ENCODE measurements around the gene CDK2AP2. TPM values are rescaled to one million over a fixed set of nuclear protein-coding genes. Genes with fewer than 3 reads are reported as not detected.
"Not testable (repeated sequence)": the region's sequence is repeated elsewhere in the genome, so short reads cannot be mapped to it uniquely, and the experiment has no call there.

Gene CDK2AP2, protein sequence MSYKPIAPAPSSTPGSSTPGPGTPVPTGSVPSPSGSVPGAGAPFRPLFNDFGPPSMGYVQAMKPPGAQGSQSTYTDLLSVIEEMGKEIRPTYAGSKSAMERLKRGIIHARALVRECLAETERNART
- total RNA-seq = 16.6 to 17.6 TPM (median 17.4 TPM) in 3 replicates

DNA sequence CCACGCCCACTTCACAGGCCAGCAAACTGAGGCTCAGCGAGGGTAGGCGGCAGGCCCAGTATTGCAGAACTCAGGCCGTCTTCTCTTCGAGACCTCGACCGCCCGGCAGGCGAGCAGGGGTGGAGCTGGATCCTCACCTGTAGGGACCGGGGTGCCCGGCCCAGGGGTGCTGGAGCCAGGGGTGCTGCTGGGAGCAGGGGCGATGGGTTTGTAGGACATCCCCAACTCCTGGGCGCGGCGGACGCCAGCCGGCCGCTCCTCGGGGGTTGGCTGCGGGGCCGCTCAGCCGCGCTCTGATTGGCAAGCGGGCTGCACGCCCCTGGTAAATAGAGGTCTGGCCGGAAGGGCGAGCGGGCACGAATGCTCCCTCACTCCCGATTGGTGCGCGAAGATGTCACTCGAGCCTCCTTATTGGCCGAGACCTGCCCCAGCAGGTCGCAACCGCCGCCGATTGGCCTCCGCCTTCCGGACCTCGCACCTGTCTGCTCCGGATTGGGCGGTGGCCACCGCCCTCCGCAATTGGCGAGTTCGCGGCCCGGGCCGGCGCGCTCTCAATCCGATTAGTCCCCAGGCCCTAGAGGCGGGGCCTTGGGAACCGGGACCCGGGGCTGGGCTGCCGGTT is at the start of gene CDK2AP2:
CDK2AP2 (minus strand) TSS at position 299 of the 622 bp plus-strand sequence; CDS start at position 219, 80 bp downstream.
- Mint-ChIP-seq H3K36me3 (no peaks in the 10 kb centered on the region), H3K9me3 (no peaks in the 10 kb centered on the region), H3K27ac (peak within 1 kb of the TSS; percentile 96), H3K27me3 (ENCODE audit: low read depth) (peaks cover 22% of the 10 kb centered on the region), H3K4me3 (peak within 1 kb of the TSS; percentile 79), H3K4me1 (peaks cover 28% of the 10 kb centered on the region)
- DNase-seq (ENCODE audit: low spot score in 2 of 2, unreplicated experiment in 2 of 2) = peak; percentile 95 to 97
- TF ChIP-seq, protein P1, sequence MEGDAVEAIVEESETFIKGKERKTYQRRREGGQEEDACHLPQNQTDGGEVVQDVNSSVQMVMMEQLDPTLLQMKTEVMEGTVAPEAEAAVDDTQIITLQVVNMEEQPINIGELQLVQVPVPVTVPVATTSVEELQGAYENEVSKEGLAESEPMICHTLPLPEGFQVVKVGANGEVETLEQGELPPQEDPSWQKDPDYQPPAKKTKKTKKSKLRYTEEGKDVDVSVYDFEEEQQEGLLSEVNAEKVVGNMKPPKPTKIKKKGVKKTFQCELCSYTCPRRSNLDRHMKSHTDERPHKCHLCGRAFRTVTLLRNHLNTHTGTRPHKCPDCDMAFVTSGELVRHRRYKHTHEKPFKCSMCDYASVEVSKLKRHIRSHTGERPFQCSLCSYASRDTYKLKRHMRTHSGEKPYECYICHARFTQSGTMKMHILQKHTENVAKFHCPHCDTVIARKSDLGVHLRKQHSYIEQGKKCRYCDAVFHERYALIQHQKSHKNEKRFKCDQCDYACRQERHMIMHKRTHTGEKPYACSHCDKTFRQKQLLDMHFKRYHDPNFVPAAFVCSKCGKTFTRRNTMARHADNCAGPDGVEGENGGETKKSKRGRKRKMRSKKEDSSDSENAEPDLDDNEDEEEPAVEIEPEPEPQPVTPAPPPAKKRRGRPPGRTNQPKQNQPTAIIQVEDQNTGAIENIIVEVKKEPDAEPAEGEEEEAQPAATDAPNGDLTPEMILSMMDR (IDR thresholded peaks at IDR 0.05; ENCODE audit: unreplicated experiment) = no peak

DNA sequence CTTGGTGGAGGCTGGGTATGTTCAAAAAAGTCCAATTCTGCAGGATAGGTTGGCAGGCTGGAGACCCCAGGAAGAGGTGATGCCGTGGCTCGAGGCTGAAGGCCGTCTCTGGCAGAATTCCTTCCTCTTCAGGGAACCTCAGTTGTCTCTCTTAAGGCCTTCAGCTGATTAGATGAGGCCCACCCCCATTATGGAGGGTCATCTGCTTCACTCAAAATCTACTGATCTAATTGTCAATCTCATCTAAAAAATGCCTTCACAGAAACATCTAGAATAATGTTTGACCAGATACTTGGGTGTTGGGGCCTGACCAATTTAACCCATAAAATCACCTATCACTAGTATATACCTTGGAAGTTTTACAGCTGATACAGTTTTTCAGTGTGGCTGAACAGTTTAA is 48.3 kb upstream of the CDK2AP2 start:
- H3K4me3 Mint-ChIP-seq = no peak overlapping the region
- H3K4me1 Mint-ChIP-seq = no peaks in the 10 kb centered on the region
- DNase-seq (ENCODE audit: low spot score in 2 of 2, unreplicated experiment in 2 of 2) = no peak
- peaks cover 14% of the 10 kb centered on the region for H3K9me3 Mint-ChIP-seq
- TF ChIP-seq, protein P1 (IDR thresholded peaks at IDR 0.05; ENCODE audit: unreplicated experiment) = no peak
- no peaks in the 10 kb centered on the region for H3K27me3 Mint-ChIP-seq (ENCODE audit: low read depth)
- H3K27ac Mint-ChIP-seq = no peak overlapping the region
- H3K36me3 Mint-ChIP-seq = no peaks in the 10 kb centered on the region

DNA sequence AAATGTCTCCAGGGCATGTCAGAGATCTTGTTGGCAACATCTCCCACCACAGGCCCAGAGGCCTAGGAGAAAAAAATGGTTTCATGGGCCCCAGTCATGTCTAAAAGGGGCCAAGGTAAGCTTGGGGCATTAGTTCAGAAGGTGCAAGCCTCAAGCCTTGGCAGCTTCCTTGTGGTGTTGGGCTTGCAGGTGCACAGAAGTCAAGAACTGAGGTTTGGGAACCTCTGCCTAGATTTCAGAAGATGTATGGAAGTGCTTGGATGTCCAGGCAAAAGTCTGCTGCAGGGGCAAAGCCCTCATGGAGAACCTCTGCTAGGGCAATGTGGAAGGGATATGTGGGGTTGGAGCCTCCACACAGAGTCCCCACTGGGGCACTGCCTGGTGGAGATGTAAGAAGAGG is 43.7 kb upstream of the CDK2AP2 start:
- not testable (repeated sequence) for H3K4me1 Mint-ChIP-seq; DNase-seq (ENCODE audit: low spot score in 2 of 2, unreplicated experiment in 2 of 2); H3K27ac Mint-ChIP-seq; H3K27me3 Mint-ChIP-seq (ENCODE audit: low read depth); H3K36me3 Mint-ChIP-seq; H3K4me3 Mint-ChIP-seq
- peaks cover 20% of the 10 kb centered on the region for H3K9me3 Mint-ChIP-seq

DNA sequence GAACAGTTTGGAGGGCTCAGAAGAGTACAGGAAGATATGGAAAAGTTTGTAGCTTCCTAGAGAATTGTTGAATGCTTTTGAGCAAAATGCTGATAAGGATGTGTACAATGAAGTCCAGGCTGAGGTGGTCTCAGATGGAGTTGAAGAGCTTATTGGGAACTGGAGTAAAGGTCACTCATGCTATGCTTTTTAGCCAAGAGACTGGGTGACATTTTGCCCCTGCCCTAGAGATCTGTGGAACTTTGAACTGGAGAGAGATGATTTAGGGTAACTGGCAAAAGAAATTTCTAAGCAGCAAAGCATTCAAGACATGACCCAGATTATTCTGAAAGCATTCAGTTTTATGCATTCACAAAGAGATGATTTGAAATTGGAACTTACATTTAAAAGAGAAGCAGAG is 43.2 kb upstream of the CDK2AP2 start:
- Mint-ChIP-seq H3K27ac (no peak overlapping the region), H3K9me3 (peaks cover 20% of the 10 kb centered on the region), H3K4me3 (no peak overlapping the region), H3K27me3 (ENCODE audit: low read depth) (peaks cover 2% of the 10 kb centered on the region), H3K4me1 (no peaks in the 10 kb centered on the region), H3K36me3 (no peaks in the 10 kb centered on the region)
- no peak for DNase-seq (ENCODE audit: low spot score in 2 of 2, unreplicated experiment in 2 of 2)
- TF ChIP-seq, protein P1 (IDR thresholded peaks at IDR 0.05; ENCODE audit: unreplicated experiment) = no peak

DNA sequence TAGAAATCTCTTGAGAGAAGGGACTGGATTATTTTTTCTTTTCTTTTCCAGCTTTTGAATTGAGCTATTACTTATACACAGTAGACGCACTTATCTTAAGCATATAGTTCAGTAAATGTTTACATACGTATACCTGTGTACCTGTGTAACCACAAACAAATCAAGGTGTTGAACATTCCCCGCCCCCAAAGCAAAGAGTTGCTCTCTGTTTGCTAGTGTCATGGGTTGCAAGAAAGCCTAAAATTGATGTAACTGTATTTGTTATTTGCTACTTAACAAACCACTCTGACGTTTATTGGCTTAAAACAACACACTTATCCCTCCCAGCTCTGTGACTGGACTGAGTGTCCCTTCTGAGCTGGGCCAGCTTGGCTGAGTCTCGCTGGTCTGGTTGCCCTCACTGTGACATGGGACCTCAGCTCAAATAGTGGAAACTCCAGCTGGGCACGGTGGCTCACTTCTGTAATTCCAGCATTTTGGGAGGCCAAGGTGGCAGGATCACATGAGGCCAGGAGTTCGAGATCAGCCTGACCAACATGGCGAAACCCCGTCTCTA is 40.7 kb upstream of the CDK2AP2 start:
- Mint-ChIP-seq H3K4me1 (peaks cover 3% of the 10 kb centered on the region), H3K27ac (no peak overlapping the region), H3K9me3 (peaks cover 20% of the 10 kb centered on the region), H3K27me3 (ENCODE audit: low read depth) (peaks cover 2% of the 10 kb centered on the region), H3K36me3 (no peaks in the 10 kb centered on the region), H3K4me3 (no peak overlapping the region)
- no peak for DNase-seq (ENCODE audit: low spot score in 2 of 2, unreplicated experiment in 2 of 2)
- TF ChIP-seq, protein P1 (IDR thresholded peaks at IDR 0.05; ENCODE audit: unreplicated experiment) = no peak

DNA sequence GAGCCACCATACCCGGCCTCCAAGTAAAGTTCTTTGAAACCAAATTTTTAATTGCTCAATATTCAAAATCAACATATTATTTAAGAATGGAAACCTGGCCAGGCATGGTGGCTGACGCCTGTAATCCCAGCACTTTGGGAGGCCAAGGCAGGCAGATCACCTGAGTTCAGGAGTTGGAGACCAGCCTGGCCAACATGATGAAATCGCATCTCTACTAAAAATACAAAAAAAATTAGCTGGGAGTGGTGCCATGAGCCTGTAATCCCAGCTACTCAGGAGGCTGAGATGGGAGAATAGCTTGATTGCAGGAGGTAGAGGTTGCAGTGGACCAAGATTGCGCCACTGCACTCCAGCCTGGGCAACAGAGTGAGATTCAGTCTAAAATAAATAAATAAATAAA is 40.1 kb upstream of the CDK2AP2 start:
- not testable (repeated sequence) for H3K27ac Mint-ChIP-seq; H3K4me1 Mint-ChIP-seq; H3K36me3 Mint-ChIP-seq; DNase-seq (ENCODE audit: low spot score in 2 of 2, unreplicated experiment in 2 of 2); H3K27me3 Mint-ChIP-seq (ENCODE audit: low read depth); H3K4me3 Mint-ChIP-seq
- peaks cover 20% of the 10 kb centered on the region for H3K9me3 Mint-ChIP-seq
